Eye (tissue), 1 donor: ENCODE results near the gene ANKMY1.

Experiments
- DNase-seq: peaks from one replicate; pipeline ENCODE4 v3.0.0-alpha.2; 2015

The ANKMY1 gene

DNA sequence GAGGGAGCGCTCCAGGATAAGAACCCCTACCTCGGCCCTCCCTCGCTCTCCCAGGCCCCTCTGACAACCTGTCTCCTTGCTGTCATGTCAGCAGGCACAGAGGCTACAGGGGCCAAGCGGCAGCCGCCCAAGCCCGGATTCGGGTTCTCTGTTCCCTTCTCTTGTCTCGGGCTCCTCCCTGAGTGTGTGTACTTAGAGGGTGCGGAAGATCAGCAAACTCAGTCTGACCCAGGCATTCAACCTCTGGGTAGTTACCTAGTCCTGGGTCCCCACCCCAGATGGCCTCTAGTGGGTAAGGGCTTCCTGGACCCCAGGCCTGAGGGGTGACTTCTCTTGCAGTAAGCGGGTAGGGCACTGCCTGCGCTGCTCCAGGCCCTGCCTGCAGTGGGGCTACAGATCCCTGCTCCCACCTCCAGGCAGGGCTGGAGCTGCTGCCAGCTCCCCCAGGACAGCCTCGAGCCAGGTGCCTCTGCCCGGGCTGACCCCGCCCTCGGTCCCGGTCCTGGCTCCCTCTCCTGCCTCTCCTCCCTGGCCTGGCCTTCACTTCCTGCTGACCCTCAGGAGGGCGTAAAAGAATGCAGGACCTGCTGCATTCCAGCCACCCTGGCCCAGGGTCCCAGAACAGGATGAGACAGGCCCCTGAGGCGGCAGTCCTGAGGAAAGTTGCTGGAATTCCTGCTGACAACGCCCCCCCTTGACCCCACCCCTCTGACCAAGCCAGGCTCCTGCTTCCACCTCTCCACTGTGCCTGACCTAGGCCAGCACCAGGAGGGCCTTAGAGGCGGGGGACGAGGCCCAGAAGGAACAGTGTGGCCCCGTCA lies 100.4 kb downstream of the ANKMY1 start:
- DNase-seq: peak; percentile 16

DNA sequence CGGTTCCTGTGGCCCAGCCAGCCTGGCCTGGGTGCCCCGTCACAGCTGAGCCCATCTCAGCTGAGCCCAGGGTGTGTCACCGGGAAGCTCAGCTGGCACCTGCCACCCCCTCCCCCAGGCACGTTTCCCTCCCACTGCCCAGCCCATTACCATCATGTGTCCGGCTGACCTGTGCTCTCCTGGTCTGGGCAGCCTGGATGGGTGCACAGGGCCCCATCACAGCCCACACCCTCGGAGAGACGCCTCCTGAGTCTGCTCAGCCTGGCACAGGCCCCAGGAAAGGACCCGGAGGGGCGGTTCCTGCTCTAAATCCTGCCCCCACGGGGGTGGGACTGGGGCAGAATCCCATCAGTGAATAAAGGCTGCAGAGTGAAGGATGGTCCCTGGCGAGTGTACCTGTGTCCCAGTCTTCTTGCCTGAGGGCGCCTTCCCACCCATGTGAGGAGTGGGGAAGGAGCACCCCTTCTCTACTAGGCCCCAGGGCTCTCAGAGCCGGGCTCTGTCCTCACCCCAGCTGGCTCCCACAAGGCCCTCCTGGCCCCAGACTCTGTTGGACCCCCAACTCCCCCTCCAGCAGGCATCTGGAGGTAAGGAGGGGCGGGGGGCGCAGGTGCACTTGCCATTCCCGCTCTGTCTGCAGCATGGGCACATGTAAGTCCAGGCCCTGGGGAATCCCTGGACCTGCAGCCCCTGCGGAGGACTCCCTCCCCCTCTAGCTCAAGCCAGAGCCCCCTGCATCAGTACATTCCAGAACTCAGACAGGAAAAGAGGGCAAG lies 101.2 kb downstream of the ANKMY1 start:
- DNase-seq: peak; percentile 12

DNA sequence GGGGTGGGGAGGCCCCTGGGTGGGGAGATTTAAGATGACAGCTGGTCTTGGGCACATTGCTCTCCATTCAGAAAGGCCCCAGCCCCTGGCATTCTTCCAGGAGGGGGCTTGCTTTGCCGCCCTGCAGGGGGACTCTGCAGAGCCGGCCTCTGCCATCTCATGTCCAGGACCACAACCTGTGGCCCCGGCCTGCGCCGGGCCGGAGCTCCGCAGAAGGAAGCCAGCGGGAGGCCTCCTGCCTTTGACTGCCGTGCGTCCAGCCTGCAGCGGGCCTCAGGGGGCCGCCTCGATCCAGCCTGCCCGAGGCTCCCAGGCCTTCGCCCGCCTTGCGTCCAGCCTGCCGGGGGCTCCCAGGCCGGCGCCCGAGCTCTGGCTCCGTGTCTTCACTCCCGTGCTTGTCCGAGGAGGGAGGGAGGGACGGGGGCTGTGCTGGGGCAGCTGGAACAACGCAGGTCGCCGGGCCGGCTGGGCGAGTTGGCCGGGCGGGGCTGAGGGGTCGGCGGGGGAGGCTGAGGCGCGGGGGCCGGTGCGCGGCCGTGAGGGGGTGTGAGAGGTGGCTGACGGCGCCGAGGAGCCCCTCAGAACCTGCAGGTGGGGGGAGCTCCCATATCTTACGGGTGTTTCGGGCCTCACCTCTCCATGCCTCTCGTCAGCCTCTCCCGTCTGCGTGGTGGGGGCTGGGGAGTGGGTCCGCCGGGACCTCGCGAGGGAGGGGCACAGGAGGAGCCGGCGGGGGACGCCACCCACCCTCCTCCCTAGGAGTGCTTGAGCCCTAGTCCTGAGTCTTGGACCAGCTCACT lies 101.9 kb downstream of the ANKMY1 start:
- DNase-seq: peak; percentile 55

DNA sequence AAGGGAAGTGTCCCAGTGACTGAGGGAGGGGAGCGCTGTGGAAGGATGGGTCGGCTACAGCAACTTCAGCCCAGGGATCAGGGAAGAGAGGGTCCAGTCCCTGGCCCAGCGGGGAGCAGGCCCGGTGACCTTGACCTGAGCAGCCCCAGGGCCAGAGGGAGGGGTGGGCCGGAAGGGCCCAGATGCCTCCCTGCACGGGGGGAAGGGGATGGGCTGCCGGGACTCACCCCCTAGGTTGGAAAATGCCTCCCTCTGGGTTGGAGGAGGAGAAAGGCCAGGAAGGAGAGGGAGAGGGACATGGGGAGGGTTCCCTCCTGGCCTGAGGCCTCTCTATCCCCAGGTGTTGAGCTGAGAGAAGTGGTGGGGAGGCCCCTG lies 102.5 kb downstream of the ANKMY1 start:
- no peak for DNase-seq

DNA sequence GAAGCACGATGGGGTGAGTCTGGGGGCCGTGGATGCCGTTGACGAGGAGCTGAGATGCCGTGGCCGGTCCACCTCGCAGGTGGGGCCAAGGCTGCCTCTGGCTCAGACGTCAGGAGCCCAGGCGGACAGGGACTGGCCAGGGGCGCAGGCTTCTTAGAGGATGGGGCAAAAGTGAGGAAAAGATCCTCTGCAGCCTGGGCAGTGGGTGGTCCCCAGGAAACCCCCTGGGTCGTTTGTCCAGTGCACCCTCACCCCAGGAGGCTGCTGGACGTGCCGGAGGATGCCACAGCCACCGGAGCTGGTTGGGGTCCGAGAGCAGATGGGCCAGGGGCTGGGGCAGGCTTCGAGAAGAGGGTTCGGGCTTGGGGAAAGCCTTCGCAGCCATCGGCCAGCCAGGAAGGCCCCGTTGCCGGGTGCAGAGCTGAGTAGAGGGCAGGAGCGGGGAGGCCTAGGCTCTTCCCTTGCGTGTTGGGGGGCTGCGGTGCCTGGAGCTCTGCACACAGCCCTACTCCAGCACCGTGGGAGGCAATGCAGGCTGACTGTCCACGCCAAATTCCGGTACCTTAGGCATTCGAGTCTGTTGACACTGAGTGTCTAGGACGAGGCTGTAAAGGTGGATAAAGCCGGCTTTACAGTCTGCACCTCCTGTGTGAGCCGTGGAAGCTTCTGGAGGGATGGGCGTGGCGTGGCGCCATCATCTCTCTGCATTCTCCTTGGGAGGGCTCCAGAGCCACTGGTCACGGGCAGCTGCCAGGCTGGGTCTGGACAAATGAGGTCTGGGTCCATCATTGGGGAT lies 103.5 kb downstream of the ANKMY1 start:
- peak; percentile 58 for DNase-seq

DNA sequence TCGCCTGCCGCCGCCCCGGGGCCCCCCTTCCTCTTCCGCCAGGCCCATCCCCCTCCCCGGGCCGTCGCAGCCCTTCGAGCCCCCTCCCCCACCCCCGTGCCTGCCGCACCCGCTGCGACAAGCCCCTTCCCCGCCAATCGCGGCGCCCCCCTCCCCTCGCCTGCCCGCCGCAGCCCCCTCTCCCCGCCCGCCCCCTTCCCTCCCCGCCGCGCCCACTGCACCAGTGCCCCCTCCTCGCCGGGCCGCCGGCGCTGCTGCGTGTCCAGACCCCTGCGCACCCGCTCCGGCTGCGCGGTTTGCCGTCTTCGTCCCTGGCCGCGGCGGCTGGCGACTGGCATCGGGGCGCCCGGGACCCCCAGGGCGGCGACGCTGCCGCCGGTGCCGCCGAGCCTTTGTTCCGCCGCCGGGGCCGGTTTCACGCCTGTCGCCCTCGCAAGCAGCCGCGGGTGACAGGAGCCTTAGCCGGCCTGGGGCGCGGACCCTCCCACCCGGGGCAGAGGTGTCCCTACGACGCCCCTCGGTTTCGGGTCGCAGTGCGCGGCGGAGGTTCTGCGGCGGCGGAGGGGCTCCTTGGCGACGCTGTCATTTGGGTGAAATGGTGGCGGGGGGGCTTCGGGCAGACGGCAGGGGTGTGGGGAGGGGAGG lies 104.2 kb downstream of the ANKMY1 start:
- DNase-seq: peak; percentile 67

DNA sequence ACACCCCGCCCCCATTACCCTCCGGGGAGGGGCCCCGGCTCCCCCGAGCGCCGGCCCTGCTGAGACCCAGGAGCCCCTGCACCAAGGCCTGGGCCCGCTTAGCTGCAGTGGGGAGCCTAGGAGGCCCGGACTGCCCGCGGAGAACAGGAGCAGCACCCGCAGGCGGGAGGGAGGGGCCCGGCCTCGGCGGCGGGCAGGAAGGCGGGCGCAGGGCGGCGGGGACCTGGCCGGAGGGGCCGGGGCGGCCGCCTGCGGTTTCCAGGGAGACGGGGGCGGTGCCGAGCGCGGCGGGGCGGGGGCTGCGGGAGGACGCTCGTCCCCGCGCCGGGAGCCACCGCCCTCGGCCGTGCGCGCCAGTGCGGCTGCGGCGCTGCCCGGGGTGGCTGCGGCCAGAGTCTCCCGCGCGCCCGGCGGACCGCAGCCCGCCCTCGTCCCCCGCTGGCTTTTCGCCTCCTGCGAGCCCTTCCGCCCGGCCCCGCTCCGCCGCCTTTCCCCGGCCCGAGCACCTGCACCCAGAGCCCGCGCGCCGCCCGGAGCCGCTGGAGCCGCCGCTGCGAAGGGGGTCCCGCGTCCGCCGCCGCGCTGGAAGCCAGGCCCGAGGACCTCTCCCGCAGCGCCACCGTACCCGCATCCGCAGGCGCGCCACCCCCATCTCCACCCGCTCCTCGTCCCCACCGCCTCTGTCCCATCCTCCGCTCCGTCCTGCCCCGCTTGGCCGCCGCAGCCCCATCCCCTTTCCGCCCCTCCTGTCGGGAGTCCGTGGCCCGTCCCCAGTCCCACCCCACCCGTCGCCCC lies 105.1 kb downstream of the ANKMY1 start:
- peak; percentile 83 for DNase-seq

DNA sequence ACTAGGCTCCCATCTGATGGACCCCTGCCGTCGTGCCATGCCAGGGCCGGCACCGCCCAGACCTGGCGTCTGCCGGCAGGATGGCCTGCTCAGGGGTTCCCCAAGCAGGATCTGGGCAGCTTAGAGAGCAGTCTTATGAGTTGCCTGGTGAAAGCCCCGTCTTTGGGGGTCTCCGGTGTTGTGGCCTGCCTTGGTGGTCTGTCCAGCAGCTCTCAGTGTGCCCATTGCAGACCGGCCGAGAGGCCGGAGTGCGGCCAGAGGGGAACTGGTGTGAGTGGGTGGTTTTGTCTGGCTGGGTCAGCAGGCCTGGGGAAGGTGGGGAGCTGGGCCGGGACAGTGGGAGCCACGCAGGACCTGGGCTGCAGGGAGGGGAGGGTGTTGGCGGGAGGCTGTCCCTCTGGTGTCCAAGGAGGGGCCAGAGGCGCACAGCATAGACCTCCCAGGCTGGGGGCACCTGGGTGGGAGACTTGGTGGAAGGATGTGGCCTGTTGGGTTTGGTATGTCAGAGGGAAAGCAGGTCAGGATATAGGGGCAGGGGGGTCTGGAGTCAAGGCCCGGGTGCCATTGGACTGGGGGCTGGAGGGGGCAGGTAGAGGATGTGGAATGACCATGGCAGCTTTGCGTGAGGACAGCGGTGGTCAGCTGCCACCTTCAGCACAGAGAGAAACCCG lies 105.9 kb downstream of the ANKMY1 start:
- DNase-seq: no peak

DNA sequence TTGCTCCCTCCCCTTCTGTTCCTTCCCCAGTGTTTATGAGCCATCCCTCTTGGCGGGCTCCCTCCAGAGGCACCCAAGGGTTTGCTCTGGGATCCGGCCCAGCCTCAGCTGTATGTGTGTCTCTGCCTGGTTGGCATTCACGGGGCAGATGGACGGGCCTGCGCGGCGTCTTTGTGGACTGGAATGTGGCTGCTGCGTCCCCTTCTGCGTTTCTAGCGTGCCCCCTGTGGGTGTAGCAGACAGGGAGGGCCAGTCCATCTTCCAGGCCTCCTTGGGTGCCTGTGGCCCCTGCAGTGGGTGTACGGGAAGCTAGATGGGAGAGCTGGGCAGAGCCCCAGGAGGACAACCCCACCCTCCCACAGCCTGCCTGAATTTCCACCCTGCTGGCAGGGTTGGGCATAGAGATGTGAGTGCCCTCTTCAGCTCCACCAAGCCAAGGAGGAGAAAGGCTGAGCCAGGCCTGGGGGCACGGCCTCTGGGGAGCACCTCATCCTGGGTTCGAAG lies 106.6 kb downstream of the ANKMY1 start:
- no peak for DNase-seq

DNA sequence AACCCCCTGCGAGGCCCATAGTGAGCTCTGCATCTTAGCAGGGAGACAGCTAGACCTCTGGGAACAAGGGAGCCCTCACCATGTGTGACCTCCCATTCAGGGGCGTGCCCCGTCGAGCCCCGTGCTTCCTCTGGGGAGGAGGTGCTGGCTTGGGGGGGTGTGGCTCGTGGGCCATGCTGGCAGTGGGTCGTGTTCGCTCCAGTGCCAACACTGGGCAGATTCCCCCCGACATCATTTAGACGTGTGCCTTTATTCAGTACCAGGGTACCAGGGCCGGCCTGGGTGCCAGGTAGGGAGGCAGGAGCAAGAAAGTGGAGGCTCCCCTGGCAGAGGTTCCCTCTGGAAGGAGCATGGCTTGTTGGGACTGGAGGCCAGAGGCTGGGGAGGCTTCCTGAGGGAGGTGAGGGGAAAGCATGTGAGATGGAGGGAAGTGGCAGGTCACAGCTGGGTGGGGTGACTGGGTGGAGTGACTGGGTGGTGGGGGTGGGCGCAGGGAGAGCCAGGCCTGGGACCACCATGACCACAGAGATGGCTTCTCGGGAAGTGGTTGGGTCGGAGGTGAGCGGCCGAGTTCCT lies 107.2 kb downstream of the ANKMY1 start:
- no peak for DNase-seq

DNA sequence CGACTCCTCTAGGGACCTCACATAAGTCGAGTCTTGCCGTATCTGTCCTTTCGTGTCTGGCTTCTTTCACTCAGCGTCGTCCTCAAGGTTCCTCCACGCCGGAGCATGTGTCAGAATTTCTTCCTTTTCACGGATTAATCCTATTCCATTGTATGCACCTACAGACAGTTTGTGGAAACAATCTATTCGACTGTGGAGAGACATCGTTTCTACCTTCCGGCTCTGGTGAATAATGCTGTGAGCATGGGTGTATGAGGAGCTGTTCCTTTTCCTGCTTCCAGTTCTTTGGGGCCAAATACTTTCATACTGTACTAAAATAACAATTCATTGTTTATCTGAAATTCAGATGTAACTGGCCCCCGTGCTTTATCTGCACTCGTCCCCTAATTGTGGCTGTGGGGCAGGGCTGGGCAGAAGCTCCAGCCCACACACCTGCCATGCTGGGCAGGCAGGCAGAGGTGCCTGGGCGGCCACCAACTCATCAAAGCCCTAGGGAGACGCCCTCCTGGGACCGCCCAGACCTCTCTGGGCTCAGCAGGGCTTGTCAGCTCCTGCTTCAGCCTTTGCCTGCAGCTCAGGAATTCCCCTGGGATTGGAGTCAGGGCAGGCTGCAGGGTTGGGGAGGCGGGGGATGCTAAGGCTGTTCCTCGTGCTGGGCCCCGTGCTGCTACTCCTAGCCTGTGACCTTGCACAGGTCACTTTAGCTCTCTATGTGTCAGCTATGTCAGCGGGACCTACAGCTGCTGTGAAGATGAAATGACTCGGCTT lies 107.8 kb downstream of the ANKMY1 start:
- DNase-seq: peak; percentile 70

DNA sequence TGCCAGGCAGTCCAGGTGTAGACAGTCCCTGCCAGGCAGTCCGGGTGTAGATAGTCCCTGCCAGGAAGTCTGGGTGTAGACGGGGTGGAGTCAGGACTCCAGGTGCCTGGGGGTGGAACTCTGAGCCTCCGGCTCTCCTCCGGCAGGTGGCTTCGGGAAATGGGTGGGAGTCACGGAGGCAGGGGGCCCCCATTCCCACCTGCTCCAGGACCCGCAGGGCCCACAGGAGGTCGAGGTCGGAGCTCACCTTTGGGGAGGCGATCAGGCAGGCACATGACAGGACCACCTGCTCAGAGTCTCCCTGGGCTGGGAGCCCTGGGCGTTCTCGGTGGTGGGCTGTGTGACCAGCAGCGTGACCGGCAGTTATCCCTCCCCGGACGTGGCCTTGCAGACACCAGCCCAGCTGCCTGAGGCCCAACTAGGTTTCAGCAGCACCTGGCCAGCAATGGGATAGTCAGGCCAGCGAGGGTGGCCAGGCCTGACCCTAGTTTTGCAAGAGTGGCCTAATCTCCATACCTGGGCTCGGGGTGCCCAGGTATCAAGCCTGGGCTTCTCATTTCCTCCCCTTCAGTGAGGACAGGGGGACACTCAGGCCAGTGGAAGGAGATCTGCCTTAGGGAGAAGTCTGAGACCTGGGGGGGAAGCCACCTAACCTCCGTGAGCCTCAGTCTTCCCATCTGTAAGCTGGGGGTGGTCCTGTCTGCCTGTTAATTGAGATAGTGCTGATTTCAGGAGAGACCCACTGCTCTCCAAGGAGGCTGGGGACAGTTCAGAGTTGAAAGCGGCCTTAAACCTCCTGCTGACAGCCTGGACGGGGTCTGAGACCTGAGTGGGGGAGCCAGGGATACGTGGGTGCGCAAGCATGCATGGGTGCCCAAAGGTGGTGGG lies 109.2 kb downstream of the ANKMY1 start:
- no peak for DNase-seq

DNA sequence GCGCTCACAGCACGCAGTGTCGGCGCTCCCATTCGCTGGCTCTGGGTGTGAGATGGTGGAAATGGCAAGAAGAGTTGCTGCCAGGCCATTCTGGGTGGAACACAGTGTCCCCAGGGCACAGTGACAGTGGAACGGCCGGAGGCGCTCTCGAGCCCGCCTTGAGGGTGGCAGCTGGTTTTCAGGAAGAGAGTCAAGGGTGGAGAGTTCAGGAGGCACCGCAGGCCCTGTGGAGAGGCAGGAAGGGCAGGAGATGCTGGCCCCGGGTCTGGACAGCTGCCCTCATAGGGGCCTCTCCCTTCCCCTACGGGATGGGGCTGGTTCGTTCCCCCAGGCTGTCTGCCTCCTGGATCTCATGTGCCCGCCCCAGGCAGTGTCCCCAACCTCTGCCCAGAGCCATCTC lies 109.9 kb downstream of the ANKMY1 start:
- no peak for DNase-seq

DNA sequence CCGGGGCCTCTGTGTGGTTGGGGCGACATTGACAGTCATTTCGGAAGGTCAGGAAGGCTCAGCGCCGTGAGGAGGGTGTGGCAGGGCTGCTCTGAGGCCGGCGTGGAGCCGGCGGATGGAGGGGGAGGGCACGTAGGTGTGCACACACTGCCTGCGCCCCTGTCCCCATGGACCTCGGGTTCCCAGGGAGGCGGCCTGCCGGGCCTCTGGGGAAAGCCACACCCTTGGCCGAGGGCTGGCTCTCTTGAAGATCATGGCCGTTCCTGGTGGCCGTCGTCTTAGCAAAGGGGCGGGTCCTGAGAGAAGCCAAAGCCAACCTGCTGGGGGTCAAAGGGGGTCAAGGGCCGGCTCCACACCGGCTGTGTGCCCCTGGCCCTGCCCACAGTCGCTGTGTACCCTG lies 110.5 kb downstream of the ANKMY1 start:
- no peak for DNase-seq

DNA sequence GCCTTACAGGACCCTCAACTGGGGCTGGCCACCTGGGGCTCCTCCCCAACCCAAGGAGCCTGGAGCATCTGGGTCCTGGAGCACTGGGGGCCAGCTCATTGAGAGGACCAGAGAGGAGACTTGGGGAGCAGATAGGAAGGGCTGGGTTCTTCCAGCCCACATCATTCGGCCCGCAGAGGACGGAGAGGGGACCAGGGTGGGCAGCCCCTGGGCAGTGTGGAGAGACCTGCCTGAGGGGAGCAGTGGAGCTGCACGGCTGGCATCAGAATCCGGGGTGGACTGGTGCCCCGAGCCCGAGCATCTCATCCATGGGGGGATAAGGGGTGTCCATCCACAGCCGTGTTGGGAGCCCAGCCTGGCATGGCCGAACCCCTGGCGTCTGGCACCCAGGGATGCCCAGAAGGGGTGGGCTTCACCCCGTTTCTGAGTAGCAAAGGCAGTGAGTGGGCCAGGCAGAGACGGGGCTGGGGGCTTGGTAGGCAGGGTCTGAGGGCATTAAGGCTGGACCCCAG lies 111.1 kb downstream of the ANKMY1 start:
- no peak for DNase-seq

DNA sequence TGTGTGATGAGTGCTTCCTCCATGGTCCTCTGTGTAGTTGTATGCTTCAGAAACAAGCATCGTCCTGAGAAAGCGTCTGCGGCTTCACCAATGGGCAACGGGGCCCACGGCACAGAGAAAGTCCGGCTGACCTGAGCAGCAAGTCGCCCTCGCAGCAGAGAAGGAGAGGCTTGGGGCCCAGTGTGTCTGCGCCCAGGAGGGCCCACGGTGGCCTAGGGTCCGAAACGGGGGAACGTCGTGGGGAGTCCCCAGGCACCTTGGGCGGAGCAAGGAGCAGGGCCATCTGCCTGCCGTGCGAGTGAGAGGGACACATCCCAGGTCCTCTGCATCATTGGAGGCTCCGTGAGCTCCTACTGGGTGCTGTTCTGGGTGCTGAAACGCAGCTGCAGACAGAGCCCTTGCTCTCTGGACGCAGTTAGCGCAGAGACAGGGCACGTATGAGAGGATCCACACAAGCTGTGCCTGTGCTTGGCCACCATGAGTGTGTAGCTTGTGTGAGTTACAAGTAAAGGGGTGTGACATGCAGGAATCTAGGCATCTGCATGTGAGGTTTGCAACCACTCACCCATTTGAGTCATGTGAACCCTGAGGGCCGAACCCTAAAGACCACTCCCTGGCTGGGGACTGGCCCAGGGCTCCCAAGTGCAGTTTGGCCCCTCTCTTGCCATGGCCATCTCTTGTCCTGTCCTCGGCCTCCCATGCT lies 111.7 kb downstream of the ANKMY1 start:
- DNase-seq: no peak

DNA sequence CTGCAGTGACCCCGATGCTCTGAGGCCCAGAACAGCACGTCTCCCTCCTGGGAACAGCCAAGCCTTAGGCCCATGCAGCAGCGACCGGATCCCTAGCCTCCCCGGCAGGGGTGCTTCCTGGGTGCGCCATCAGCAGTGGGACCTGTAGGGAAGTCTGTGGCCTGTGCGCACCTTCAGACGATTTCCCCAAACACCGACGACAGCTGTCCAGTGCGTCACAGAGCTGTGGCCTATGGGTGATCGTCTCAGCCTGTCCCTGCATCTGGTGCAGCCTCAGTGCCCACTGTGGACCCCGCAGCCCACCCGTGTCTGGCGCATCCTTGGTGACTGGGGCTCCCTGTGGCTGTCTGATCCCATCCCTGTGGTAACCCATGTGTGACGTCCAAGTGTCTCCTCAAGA lies 113.3 kb downstream of the ANKMY1 start:
- DNase-seq: no peak
